ENCODE results near the gene HBEGF. TPM values are rescaled to one million over a fixed set of nuclear protein-coding genes. Genes with fewer than 3 reads are reported as not detected.

Gene HBEGF
- total and polyA plus RNA-seq, 10 of the 15 experiments (the other 5 are each of a cell fraction or from before 2014, with no cell fraction given) = 0.87 to 3.1 (median 2.1) TPM

DNA sequence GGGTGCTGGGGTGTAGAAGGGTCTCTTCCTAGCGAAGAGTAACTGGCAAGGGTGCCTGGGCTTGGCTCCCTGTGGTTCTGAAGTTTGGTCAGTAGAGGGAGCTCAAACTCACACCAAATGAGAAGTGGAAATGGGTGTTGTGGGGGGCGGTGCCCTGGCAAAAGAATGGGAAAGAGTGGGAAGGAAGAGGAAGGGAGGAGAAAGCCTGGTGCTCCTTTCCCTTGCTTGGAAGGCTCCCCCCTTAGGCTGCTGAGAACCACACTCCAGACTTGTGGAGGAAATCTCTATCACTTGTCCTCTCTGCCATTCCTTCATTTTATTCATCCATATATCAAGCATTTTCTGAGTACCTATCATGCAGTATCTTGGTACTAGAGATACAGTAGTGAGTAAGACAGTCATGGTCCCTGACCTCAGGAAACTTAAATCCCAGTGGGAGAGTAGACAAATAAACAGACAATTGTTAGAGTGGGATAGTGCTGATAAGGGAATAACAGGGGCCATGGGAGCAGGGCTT lies 26.6 kb upstream of the HBEGF start (continued):
- TF ChIP-seq SPI1 (IDR thresholded peaks at IDR 0.05; ENCODE audit: borderline replicate concordance, insufficient read depth, low read depth, low read length) = 0 out of 2 replicates have a peak, but pooled peaks have one; percentile 21
- no peak for TF ChIP-seq JUNB (IDR thresholded peaks at IDR 0.05)
- TF ChIP-seq CHD2 (IDR thresholded peaks at IDR 0.05; ENCODE audit: borderline replicate concordance, low read depth, low read length) = no peak
- TF ChIP-seq PAX8 (IDR thresholded peaks at IDR 0.05) = no peak
- no peak for TF ChIP-seq ASH2L (IDR thresholded peaks at IDR 0.05; ENCODE audit: borderline replicate concordance, low read depth)
- no peak for TF ChIP-seq SUPT20H (IDR thresholded peaks at IDR 0.05; ENCODE audit: borderline replicate concordance, control insufficient read depth, low read depth, low read length)
- TF ChIP-seq FOS (IDR thresholded peaks at IDR 0.05; ENCODE audit: borderline replicate concordance, extremely low read depth, insufficient read length) = no peak
- no peak for TF ChIP-seq SMAD5 (IDR thresholded peaks at IDR 0.05; ENCODE audit: low read depth)
- TF ChIP-seq CEBPB (IDR thresholded peaks at IDR 0.05; ENCODE audit: borderline replicate concordance in 1 of 2, low read depth in 2 of 2, low read length in 2 of 2) = no peak
- peak; percentile 75 for TF ChIP-seq SMC3 (IDR thresholded peaks at IDR 0.05; ENCODE audit: borderline replicate concordance, low read length)
- no peak for TF ChIP-seq SREBF1 (IDR thresholded peaks at IDR 0.05; ENCODE audit: low read length)

DNA sequence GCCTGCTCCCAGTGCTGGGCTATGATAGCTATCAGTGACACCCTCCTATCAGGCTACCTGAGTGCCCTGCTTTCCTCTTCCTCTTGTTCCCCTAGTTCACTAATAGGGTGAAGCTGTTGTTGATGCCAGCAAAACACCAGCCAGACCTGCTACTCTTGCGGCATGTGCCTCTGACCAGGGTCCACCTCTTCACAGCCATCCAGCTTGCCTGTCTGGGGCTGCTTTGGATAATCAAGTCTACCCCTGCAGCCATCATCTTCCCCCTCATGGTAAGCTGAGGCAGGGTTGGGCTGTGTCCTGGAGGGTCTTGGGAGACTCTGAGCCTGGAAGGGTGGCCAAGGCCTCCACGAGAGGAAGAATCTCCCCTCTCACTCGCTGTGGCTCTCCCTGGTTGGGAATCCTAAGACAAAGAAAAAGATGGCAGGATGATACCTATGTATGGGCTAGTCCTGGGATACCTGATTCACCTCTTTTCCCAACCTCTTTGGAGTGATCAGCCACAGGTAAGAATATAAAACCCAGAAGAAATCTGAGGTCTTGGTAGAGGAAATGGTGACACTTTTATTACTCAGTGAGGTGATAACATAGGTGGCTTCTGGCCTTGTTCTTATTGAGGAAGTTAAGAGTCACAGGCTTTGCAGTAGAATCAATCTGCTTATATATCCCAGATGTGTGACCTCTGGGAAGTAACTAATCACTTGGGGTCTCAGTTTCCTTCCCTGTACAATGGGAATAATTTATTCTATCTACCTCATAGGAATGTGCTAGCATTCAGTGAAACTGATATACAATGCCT lies 25.2 kb upstream of the HBEGF start:
- H4K20me1 ChIP-seq (ENCODE audit: control insufficient read depth, insufficient read depth) = no peaks in the 10 kb centered on the region
- no TSS peak for BruUV-seq (replicated peaks)
- H3K4me1 ChIP-seq (ENCODE audit: control insufficient read depth, insufficient read depth, low read length) = no peaks in the 10 kb centered on the region
- intact Hi-C loops (cut with micrococcal nuclease; ENCODE audit: unreplicated experiment) (loop anchor here (2.0 kb wide), 1 partner anchor 263 kb away; no protein-coding TSS in a partner anchor), in situ Hi-C loops (cut with MboI) (no loop called here)
- H3K4me3 ChIP-seq = no peak overlapping the region
- H2AFZ ChIP-seq (ENCODE audit: control insufficient read depth, low read depth, low read length) = no peak overlapping the region
- H3K36me3 ChIP-seq (ENCODE audit: control insufficient read depth in 2 of 2, insufficient read depth in 2 of 2, low read length in 1 of 2) = no peaks in the 10 kb centered on the region
- CTCF ChIA-PET = interaction anchor here (0.6 to 3.6 kb wide), 20 partner anchors 9 to 354 kb away, joined by 3 to 52 read pairs (median 8); partner anchors contain the start of genes EIF4EBP3, IK, NDUFA2 and TMCO6
- DNase-seq (ENCODE audit: low read depth, low spot score) = no peak
- RAD21 ChIA-PET (ENCODE audit: unreplicated experiment) = interaction anchor here (1.2 to 3.1 kb wide), 7 partner anchors 10 to 351 kb away, joined by 3 to 21 read pairs (median 6); partner anchors contain the start of genes ANKHD1, CD14, IK and NDUFA2
- POLR2A ChIA-PET = no interaction called here
- SMC1A ChIA-PET (ENCODE audit: uncharacterized antibody, unreplicated experiment) = interaction anchor here (1.1 to 2.6 kb wide), 6 partner anchors 8 to 350 kb away, joined by 3 to 21 read pairs (median 7); no protein-coding TSS in a partner anchor
- no peaks in the 10 kb centered on the region for H3K79me2 ChIP-seq (ENCODE audit: control insufficient read depth, insufficient read depth, low read length)
- H3K4me2 ChIP-seq (ENCODE audit: control insufficient read depth, insufficient read depth) = no peak overlapping the region
- no peak for FAIRE-seq
- TF ChIP-seq FOXK2 (IDR thresholded peaks at IDR 0.05) (no peak), JUND (IDR thresholded peaks at IDR 0.05; ENCODE audit: low read depth, low read length) (no peak), SREBF1 (IDR thresholded peaks at IDR 0.05; ENCODE audit: low read length) (no peak), SMARCA5 (IDR thresholded peaks at IDR 0.05) (no peak), TCF7 (IDR thresholded peaks at IDR 0.05; ENCODE audit: borderline replicate concordance) (no peak), KLF5 (IDR thresholded peaks at IDR 0.05; ENCODE audit: partially characterized antibody) (no peak)
- TF ChIP-seq, protein P1, sequence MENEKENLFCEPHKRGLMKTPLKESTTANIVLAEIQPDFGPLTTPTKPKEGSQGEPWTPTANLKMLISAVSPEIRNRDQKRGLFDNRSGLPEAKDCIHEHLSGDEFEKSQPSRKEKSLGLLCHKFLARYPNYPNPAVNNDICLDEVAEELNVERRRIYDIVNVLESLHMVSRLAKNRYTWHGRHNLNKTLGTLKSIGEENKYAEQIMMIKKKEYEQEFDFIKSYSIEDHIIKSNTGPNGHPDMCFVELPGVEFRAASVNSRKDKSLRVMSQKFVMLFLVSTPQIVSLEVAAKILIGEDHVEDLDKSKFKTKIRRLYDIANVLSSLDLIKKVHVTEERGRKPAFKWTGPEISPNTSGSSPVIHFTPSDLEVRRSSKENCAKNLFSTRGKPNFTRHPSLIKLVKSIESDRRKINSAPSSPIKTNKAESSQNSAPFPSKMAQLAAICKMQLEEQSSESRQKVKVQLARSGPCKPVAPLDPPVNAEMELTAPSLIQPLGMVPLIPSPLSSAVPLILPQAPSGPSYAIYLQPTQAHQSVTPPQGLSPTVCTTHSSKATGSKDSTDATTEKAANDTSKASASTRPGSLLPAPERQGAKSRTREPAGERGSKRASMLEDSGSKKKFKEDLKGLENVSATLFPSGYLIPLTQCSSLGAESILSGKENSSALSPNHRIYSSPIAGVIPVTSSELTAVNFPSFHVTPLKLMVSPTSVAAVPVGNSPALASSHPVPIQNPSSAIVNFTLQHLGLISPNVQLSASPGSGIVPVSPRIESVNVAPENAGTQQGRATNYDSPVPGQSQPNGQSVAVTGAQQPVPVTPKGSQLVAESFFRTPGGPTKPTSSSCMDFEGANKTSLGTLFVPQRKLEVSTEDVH (IDR thresholded peaks at IDR 0.05; ENCODE audit: low read depth, partially characterized antibody) = no peak
- TF ChIP-seq, protein P2, sequence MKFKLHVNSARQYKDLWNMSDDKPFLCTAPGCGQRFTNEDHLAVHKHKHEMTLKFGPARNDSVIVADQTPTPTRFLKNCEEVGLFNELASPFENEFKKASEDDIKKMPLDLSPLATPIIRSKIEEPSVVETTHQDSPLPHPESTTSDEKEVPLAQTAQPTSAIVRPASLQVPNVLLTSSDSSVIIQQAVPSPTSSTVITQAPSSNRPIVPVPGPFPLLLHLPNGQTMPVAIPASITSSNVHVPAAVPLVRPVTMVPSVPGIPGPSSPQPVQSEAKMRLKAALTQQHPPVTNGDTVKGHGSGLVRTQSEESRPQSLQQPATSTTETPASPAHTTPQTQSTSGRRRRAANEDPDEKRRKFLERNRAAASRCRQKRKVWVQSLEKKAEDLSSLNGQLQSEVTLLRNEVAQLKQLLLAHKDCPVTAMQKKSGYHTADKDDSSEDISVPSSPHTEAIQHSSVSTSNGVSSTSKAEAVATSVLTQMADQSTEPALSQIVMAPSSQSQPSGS (IDR thresholded peaks at IDR 0.05; ENCODE audit: low read length) = no peak
- ATAC-seq = no peak
- no peak overlapping the region for H3K9ac ChIP-seq (ENCODE audit: control insufficient read depth, insufficient read depth, low read length)
- WGBS (ENCODE audit: insufficient coverage, insufficient replicate concordance, low lambda C conversion rate, missing lambda C conversion rate) = 64% methylated on average over 3 of the region's 3 CpGs
- H3K27ac ChIP-seq (ENCODE audit: control insufficient read depth, insufficient read depth) = no peak overlapping the region
- no peaks in the 10 kb centered on the region for H3K27me3 ChIP-seq (replicated peaks in 1 of 2; ENCODE audit: control insufficient read depth in 2 of 2, insufficient read depth in 2 of 2, low read length in 1 of 2)
- H3K9me3 ChIP-seq (replicated peaks; ENCODE audit: control insufficient read depth, insufficient read depth, low read length) = no peaks in the 10 kb centered on the region

Measured in GM12878 (cell line).